ENCODE data around the gene RNLS. TPM values are rescaled to one million over a fixed set of nuclear protein-coding genes. Genes with fewer than 3 reads are reported as not detected.

RNLS gene
- total and polyA plus RNA-seq, 12 donors = 4.1 to 22.2 (median 17.5) TPM

GRCh38 chr10:88390041-88390440 is 193.1 kb downstream of the RNLS start:
- peaks cover 0 to 48% (median 29%) of the 10 kb centered on the region in 9 donors for H3K4me1 ChIP-seq
- 63 to 69% methylated on average over 4 of the region's 4 CpGs for WGBS, 2 donors
- H3K27ac ChIP-seq = peak overlapping the region in 4 of 10 donors; percentile 2 to 41 (median 10)

GRCh38 chr10:88389456-88389855 is 193.7 kb downstream of the RNLS start:
- Histone ChIP-seq H3K36me3 (no peaks in the 10 kb centered on the region), H3K27me3 (no peaks in the 10 kb centered on the region), H3K9me3 (peaks cover 0 to 6% (median 0%) of the 10 kb centered on the region in 11 donors), H3K4me3 (no peak overlapping the region), H3K27ac (peak overlapping the region in 3 of 10 donors; percentile 3 to 44 (median 41)), H3K4me1 (peaks cover 0 to 50% (median 29%) of the 10 kb centered on the region in 9 donors)
- TF ChIP-seq CTCF (IDR thresholded peaks at IDR 0.05) = peak; percentile 38 to 79 (median 64)
- DNase-seq (peak in 1 of 2 donors; percentile 54), ATAC-seq (peak in 4 of 8 donors; percentile 44 to 70 (median 66))
- 8 to 10% methylated on average over 3 of the region's 3 CpGs for WGBS, 2 donors
- intact Hi-C loops (cut with DNase I) = loop anchor here in 9 of 10 donors (2.0 to 10.0 kb wide), 13 partner anchors 47 to 537 kb away; partner anchors contain the start of genes KLLN (in 6 of the 9) and PTEN (in 6 of the 9)

More at GRCh38 chr10:88390041-88390440, 193.1 kb downstream of the RNLS start:
- Histone ChIP-seq H3K27me3 (no peaks in the 10 kb centered on the region), H3K36me3 (no peaks in the 10 kb centered on the region), H3K9me3 (peaks cover 0 to 10% (median 0%) of the 10 kb centered on the region in 11 donors), H3K4me3 (peak overlapping the region in 1 of 10 donors; percentile 9)
- no peak for ATAC-seq
- TF ChIP-seq CTCF (IDR thresholded peaks at IDR 0.05) = no peak
- intact Hi-C loops (cut with DNase I) = loop anchor here in 1 of 10 donors (10.0 kb wide), 1 partner anchor 165 kb away; no protein-coding TSS in a partner anchor
- no peak for DNase-seq

- intact Hi-C loops (cut with DNase I) = loop anchor here in 9 of 10 donors (2.0 to 10.0 kb wide), 13 partner anchors 46 to 536 kb away; partner anchors contain the start of genes KLLN (in 6 of the 9) and PTEN (in 6 of the 9)
- ATAC-seq = peak in 1 of 8 donors; percentile 16
- Histone ChIP-seq H3K27me3 (no peaks in the 10 kb centered on the region), H3K9me3 (no peaks in the 10 kb centered on the region), H3K4me3 (no peak overlapping the region), H3K27ac (peak overlapping the region in 8 of 10 donors; percentile 6 to 75 (median 38)), H3K36me3 (no peaks in the 10 kb centered on the region), H3K4me1 (peaks cover 0 to 53% (median 29%) of the 10 kb centered on the region in 9 donors)
- no peak for TF ChIP-seq CTCF (IDR thresholded peaks at IDR 0.05)
- DNase-seq = no peak
Measured at GRCh38 chr10:88388324-88388723, 194.8 kb downstream of the RNLS start.

- H3K4me3 ChIP-seq = peak overlapping the region in 7 of 10 donors; percentile 9 to 39 (median 31)
- H3K27me3 ChIP-seq = no peaks in the 10 kb centered on the region
- peak in 1 of 2 donors; percentile 57 for DNase-seq
- intact Hi-C loops (cut with DNase I) = loop anchor here (2.0 to 10.0 kb wide), 17 partner anchors 45 to 535 kb away; partner anchors contain the start of genes KLLN (in 6 of the 10) and PTEN (in 6 of the 10)
- 21 to 32% methylated on average over 6 of the region's 6 CpGs for WGBS, 2 donors
- peaks cover 0 to 5% (median 0%) of the 10 kb centered on the region in 11 donors for H3K9me3 ChIP-seq
- peak; percentile 82 to 93 (median 92) for ATAC-seq
- no peak for TF ChIP-seq CTCF (IDR thresholded peaks at IDR 0.05)
- H3K36me3 ChIP-seq = no peaks in the 10 kb centered on the region
- H3K27ac ChIP-seq = peak overlapping the region; percentile 1 to 75 (median 56)
- peaks cover 0 to 54% (median 29%) of the 10 kb centered on the region in 9 donors for H3K4me1 ChIP-seq
Measured at GRCh38 chr10:88386821-88387773, 196.0 kb downstream of the RNLS start.

Measured in heart right ventricle (tissue), 16 donors.